GM12875 (cell line): ENCODE measurements around the gene HECW1.

Experiments
- H3K4me3 ChIP-seq: one replicate; pipeline ENCODE4 v1.5.1; 2011; ENCODE audit warnings: low read depth, low read length, control low read depth
- TF ChIP-seq, protein P1 (sequence below): IDR thresholded peaks from 2 replicates; pipeline ENCODE4 v1.5.1; 2011; ENCODE audit warnings: low read depth, mild to moderate bottlenecking, control low read depth, inconsistent platforms, low read length, moderate library complexity, borderline replicate concordance; ENCODE audit not compliant: insufficient read depth

Gene HECW1

DNA sequence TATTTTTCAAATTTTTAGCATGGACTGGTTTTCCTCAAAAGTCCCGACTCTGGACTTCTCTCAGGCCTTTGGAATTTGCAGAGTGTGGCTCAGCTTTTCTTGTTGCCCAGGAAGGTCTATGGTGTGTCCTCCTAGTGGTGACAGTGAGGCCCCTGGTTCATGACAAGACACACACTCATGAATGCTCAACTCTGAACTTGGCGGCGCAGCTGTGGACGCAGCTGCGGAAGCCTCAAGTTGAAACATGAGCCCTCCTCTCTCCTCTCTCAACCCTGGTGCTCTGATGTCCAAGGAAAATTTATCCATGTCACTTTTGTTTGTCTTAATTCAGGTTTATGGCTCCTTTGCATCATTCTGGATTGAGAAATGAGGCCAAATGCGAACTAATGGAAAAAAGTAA lies 183.9 kb downstream of the HECW1 start:
- no peak overlapping the region for H3K4me3 ChIP-seq
- TF ChIP-seq, protein P1, sequence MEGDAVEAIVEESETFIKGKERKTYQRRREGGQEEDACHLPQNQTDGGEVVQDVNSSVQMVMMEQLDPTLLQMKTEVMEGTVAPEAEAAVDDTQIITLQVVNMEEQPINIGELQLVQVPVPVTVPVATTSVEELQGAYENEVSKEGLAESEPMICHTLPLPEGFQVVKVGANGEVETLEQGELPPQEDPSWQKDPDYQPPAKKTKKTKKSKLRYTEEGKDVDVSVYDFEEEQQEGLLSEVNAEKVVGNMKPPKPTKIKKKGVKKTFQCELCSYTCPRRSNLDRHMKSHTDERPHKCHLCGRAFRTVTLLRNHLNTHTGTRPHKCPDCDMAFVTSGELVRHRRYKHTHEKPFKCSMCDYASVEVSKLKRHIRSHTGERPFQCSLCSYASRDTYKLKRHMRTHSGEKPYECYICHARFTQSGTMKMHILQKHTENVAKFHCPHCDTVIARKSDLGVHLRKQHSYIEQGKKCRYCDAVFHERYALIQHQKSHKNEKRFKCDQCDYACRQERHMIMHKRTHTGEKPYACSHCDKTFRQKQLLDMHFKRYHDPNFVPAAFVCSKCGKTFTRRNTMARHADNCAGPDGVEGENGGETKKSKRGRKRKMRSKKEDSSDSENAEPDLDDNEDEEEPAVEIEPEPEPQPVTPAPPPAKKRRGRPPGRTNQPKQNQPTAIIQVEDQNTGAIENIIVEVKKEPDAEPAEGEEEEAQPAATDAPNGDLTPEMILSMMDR = peak; percentile 4; the same call in 1 of the 2 replicates

DNA sequence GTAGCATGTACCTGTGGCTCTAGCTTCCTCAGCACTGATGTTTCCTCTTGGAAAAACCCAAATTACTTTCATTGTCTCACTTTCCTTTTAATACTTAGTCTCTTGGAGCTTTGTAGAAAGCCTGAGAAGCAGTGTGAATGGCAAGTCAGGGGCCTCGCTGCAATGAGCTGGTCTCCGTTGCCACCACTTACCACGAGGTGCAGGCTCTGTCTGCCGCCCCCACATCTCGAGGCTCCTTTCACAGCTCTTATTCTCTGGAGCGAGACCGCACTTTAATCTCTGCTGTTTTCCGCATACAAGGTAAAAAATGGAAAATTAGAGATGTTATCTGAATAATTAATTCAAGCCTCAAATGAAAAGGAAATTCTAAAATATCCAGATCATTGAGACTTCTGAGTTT lies 186.2 kb downstream of the HECW1 start:
- TF ChIP-seq, protein P1 = no peak
- no peak overlapping the region for H3K4me3 ChIP-seq

GRCh38 chr7:43300121-43300520 lies 187.7 kb downstream of the HECW1 start:
- TF ChIP-seq, protein P1 = no peak
- H3K4me3 ChIP-seq = no peak overlapping the region

DNA sequence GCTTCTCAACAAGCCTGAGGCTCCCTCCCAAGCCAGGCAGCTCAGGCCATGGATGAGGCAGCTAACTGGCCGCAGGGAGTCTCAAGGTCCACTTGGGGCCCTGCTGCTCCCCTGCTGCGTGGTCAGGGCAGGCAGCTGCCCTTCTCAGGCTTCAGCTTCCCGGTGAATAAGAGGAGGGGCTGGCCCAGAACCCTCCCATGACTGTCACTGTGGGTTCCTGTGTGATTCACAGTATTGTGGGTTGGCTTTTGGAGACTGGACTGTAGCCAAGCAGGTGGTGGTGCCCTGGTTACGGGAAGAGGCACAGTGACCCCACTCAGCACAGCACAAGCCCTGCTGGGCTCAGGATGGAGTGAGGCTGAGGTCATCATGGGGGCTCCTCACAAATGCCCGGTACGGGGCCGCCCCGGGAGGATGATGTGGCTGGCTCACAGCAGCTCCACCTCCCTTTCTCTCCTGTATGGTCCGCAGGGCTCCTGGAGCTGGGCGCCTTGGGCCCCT lies 189.8 kb downstream of the HECW1 start:
- no peak overlapping the region for H3K4me3 ChIP-seq
- TF ChIP-seq, protein P1 = no peak

DNA sequence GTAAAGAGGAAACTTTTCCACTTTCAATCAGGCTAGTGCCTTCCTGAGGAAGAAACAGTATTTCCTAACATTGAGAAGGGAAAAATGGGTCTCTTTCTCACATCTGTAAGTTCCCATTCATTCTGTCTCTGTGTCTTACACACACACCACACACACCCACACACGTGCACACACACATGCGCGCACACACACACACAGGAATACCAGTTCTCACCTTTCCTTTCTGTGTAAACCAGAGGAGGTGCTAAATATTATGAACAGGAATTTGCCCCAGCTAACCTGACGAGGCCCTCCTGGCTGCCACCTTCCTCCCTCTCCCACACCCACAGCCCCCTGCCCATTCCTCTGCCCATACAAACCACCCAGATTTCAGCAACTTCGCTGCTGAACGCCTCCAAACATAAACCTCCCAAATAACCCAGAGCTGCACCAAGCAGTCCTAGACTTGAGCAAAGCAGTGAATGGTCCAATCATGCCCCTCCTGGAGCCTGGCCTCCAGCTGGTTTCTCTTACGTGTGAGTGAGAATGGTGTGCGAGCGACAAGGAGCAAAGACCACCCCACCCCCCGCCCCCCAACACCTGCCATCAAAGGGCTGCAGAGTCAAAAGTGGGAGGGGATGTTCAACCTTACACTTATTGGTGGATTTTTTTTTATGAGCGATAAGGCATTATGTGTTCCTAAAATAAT lies 190.5 kb downstream of the HECW1 start:
- TF ChIP-seq, protein P1 = no peak

DNA sequence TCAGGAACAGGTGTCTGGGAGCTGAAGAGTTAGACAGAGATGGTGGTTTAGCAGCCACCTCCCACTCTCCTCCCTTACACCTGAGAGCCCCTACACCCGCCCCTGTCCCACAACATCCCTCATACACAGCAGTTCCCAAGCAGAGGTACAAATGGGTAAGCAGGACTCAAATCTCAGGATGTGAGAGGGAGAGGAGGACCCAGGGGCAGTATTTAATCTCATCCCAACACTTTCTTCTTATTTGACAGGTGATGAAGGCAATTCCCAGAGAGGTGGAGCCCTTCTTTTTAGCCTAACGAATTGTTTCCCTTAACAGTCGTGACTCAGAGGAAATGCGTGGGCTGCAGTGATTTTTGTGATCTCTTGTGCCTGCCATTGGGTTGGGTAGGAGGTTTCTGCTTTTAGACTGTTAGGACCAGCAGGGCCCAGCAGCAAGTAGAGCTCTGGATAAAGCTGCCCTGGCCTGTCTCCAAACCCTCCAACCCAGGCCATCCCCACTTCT lies 191.3 kb downstream of the HECW1 start:
- no peak overlapping the region for H3K4me3 ChIP-seq
- TF ChIP-seq, protein P1 = no peak

More for the DNA sequence above, 190.5 kb downstream of the HECW1 start:
- no peak overlapping the region for H3K4me3 ChIP-seq

GRCh38 chr7:43306404-43306803 lies 194.0 kb downstream of the HECW1 start:
- H3K4me3 ChIP-seq = no peak overlapping the region
- TF ChIP-seq, protein P1 = no peak
